Fibroblast of the aortic adventitia (primary cell): Measurements from ENCODE around the gene RUFY2. TPM values are rescaled to one million over a fixed set of nuclear protein-coding genes. Genes with fewer than 3 reads are reported as not detected.

Source experiments
- DNase-seq: peaks from one replicate; pipeline ENCODE4 v3.0.0-alpha.2; 2010; ENCODE audit warnings: low read depth
- H3K4me3 ChIP-seq: 2 replicates; pipeline ENCODE4 v1.5.1; 2011; ENCODE audit warnings: low read depth, mild to moderate bottlenecking, control low read depth, low read length, moderate library complexity
- total RNA-seq: library from RNA; depleted of rRNA; stranded (reverse); fragments of >200 nt; gene quantifications from 2 replicates; pipeline ENCODE4 v1.2.3, GENCODE V29; 2012; ENCODE audit warnings: low replicate concordance
- TF ChIP-seq, protein P1 (sequence below): IDR thresholded peaks from 2 replicates; pipeline ENCODE4 v1.5.1; 2011; ENCODE audit warnings: mild to moderate bottlenecking, low read length, control low read depth, inconsistent platforms; ENCODE audit not compliant: insufficient read depth

RUFY2 gene
- total RNA-seq, 1 donor = 37.3 TPM

DNA sequence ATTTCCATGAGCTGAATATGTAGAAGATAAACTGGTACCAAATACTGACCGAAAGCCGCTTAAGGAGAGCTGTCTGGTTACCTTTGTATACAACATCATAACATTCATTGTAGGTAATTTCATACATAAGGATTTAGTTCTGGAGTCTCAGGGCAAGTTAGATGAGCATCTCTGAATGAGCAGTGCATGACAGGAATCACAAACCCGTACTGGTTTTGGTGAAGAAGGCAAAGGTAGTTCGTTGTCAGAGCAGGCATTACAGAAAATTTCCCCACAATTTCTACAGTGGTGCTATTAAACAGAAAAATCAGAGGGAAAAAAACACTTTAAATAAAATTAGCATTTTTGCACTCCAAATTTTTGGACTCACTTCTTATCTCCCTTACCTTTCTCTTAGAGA, 61.5 kb downstream of the RUFY2 start:
- TF ChIP-seq, protein P1, sequence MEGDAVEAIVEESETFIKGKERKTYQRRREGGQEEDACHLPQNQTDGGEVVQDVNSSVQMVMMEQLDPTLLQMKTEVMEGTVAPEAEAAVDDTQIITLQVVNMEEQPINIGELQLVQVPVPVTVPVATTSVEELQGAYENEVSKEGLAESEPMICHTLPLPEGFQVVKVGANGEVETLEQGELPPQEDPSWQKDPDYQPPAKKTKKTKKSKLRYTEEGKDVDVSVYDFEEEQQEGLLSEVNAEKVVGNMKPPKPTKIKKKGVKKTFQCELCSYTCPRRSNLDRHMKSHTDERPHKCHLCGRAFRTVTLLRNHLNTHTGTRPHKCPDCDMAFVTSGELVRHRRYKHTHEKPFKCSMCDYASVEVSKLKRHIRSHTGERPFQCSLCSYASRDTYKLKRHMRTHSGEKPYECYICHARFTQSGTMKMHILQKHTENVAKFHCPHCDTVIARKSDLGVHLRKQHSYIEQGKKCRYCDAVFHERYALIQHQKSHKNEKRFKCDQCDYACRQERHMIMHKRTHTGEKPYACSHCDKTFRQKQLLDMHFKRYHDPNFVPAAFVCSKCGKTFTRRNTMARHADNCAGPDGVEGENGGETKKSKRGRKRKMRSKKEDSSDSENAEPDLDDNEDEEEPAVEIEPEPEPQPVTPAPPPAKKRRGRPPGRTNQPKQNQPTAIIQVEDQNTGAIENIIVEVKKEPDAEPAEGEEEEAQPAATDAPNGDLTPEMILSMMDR = no peak

DNA sequence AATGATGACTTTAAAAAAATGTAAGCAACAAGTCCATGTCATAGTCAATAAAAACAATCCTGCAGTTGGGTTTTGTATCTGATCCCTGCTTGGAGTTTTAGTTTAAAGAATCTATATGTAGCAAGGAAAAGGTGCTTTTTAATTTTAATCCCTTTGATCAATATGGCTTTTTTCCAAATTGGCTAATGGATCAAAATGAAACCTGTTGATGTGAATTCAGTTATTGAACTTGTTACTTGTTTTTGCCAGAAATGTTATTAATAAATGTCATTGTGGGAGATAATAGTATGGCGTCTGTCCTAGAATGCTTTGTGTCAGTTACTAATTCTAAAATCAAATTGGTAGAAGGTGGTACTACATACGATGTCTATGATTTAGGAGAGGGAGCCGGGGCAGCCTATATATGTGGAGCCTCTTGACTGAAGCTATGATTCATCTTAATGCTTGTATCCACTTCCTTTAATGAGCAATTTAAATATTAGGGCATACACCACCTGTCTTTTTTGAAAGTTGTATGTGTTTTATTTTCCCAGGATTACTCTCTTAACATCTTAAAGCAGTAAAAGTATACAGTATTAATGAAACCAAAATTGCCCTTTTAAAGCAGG, 64.1 kb downstream of the RUFY2 start:
- DNase-seq = no peak
- TF ChIP-seq, protein P1 = no peak
- no peak overlapping the region for H3K4me3 ChIP-seq

More for the DNA sequence above, 61.5 kb downstream of the RUFY2 start:
- no peak for DNase-seq
- H3K4me3 ChIP-seq = no peak overlapping the region

DNA sequence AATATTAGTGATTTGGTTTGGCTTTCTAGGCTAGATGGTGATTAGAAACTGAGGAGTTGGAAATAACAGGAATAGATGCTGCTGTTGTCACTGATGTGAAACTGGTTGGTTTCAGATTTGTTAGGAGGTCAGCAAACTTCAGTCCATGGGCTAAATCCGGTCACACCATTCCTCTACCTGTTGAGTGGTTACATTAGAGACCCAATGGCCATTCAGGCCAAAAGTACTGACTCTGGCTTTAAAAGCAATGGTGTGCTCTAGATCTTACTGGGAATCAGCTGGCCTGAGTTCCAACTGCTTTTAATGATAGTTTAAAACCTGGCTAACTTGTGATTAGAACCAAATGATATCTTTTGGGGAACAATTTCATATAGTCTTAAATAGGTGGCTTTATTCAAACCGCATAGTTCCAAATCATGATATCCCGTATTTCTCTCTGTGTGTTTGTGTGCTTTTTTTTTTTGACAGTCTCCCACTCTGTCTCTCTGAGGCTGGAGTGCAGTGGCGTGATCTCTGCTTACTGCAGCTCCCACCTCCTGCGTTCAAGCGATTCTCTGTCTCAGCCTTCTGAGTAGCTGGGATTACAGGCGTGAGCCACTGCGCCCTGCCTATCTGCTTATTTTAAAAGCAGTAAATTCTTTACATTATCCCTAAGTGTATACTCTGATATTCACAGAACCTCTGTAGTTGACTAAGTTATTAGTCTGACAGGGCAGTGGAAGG, 66.6 kb downstream of the RUFY2 start:
- TF ChIP-seq, protein P1 = no peak
- H3K4me3 ChIP-seq = no peak overlapping the region
- DNase-seq = no peak

DNA sequence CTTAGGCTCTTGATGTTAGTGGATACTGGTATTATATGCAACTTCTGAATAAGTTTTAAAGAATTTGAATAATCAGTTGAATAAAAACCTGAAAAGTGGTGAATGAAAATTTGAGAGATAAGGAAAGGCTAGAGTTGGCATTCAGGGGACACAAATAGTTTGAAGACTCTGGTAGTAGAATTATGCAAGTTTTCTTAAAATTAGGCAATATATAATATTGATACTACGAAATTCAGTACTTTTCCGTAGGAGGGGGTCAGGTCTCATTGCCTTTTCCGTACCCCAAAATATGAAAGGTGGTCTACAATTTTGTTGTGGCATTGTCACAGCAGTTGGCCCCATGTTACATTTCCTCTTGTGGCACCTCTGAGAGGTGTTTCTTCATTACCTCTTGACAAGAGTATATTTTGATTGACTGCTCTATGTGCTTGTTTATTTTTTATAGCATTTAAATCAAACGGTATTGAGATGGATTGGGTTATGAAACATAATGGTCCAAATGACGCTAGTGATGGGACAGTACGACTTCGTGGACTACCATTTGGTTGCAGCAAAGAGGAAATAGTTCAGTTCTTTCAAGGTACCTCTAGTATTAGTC, 70.2 kb downstream of the RUFY2 start:
- TF ChIP-seq, protein P1 = no peak
- H3K4me3 ChIP-seq = no peak overlapping the region
- no peak for DNase-seq

DNA sequence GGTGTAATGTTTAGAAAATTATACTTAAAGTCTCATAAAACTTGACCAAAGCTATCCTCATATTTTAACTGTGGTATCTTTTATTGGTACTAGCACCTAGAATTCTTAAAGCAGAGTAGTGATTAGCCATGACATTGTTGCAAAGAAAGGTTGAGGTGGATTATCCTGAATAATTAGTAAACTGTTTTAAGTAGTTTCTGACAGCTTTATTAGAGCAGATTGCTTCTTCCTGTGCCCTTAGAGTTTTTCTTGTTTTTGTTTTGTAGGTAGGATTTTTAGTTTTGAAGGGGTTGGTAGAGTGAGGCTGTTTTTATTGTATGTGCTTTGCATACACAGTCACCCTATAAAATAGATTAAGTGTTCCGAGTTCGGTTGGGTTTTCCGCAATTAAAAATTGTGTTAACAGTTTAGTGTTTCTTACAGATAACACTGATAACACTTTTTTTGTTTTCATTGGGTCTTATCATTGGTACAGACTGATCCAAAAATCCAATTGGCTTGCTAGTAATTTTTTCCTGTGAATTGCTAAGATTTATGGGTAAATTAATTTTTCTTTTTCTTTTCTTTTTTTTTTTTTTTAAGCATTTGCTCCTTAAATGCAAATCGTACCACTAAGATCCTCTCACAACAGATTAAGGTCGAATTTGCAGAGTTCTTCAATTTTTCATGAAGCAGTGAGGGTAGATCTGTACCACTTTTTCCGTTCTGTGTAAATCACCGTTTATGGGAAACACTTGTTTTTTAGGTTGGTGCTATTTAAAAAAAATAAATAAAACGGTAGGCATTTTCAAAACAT, 72.2 kb downstream of the RUFY2 start:
- no peak for DNase-seq
- H3K4me3 ChIP-seq = peak overlapping the region; percentile 91
- TF ChIP-seq, protein P1 = no peak
